HG03571 (cell line): ENCODE results near the gene SERPINB12.
A peak's percentile ranks its signal among the peaks of the same experiment; 100 is the strongest.

Experiments used
- ATAC-seq: cut with Tn5 transposase; IDR thresholded peaks from one replicate; pipeline ENCODE4 v1.9.1; 2021; ENCODE audit not compliant: unreplicated experiment

Gene SERPINB12, protein sequence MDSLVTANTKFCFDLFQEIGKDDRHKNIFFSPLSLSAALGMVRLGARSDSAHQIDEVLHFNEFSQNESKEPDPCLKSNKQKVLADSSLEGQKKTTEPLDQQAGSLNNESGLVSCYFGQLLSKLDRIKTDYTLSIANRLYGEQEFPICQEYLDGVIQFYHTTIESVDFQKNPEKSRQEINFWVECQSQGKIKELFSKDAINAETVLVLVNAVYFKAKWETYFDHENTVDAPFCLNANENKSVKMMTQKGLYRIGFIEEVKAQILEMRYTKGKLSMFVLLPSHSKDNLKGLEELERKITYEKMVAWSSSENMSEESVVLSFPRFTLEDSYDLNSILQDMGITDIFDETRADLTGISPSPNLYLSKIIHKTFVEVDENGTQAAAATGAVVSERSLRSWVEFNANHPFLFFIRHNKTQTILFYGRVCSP

DNA sequence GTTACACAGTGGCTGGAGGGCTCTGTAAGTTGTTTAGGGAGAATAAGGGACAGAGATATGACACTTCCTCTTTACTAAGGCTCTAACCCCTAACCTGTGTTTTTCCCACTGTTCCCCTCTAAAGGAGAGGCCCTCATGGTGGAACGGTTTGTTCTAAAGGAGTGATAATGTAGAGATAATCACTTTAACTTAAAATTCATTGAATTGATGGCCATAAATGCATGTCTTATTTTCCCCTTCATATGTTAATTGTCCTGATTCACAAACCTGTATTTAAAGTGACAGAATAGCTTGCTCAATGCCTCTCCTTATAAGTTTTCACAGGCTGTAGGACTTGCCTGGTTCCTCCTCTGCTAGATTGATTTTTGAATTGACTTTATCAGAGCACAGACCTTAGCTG lies at the start of gene SERPINB12:
TSS of gene SERPINB12 (plus strand) at position 301 of the 400 bp plus-strand sequence. CDS start 13,791 bp downstream, outside the sequence.
- no peak for ATAC-seq

DNA sequence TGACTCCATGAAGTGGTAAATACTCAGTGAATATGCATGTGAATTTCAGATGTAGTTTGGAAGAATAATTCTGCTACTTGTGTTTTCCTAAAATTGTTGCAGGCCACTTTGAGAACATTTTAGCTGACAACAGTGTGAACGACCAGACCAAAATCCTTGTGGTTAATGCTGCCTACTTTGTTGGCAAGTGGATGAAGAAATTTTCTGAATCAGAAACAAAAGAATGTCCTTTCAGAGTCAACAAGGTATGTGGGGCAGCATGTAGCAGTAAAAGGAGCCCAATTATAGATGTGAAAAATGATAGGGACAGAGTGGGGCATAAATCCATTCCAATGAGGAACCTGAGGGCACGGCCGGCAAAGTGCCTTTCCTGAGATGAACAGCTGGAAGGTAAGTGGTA lies 49.3 kb upstream of the SERPINB12 start:
- ATAC-seq = no peak

DNA sequence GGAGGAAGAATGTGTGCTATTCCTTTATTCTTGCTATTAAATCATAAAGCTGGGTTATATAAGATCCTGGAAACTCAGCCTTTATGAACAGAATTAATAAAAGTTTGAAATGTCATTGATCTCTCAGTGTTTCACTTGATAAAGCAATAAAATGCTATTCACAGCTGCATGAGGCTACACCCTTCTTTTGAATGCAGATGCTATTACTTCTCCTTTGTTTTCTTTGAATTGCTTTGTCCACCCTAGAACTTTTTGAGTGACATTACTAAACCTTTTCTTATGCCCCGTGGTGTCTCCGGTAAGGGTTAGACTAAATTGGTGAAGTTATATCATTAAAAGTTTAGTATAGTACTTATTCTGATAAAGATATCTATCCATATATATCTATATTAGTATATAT lies 46.5 kb upstream of the SERPINB12 start:
- no peak for ATAC-seq

DNA sequence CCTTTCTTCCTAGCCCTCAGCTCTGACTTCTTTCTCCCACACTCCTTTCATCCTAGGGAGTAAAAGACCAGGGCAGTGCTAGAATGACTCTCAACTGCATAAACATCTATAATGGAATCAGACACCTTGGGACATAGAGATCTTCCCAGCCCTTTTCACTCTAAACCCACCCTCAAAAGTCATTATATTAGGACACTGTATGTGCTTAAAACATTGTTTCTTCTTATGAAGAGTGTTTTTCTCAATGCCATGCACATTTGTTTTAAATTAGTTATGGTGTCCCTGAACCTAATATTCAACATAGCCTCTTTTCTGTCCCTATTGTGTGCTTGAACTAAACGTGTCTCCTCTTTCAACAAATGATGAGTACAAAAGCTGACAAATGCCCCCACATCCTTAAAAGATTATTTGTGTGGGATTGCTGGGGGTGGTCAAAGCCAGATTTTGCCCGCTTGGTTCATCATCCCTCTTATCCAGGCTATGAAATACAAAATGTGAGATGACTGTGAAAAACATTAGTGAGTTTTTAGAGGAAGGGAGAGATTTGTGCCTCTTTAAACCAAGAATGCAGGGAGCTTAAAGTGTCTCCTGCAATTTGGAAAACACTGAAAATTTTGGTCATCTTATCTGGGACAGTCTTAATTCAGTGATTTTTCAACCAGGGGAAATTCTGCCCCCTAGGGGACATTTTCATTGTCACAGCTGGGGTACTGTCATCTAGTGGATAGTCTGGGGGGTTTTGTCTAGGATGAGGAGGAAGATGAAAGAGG lies 36.4 kb upstream of the SERPINB12 start:
- no peak for ATAC-seq

DNA sequence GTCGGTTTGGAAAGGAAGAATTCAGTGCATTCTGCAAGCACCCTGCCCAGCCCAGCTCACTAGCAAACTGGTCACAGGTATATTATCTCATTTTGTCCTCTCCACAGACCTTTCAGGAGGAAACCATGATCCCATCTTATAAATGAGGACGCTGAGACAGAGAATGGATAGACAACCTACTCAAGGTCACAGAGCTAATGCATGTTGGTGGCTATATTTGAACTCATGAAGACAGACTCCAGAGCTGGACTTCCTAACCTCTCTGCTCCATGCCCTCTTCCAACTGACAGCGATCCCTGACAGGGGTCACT lies 35.9 kb upstream of the SERPINB12 start:
- no peak for ATAC-seq

DNA sequence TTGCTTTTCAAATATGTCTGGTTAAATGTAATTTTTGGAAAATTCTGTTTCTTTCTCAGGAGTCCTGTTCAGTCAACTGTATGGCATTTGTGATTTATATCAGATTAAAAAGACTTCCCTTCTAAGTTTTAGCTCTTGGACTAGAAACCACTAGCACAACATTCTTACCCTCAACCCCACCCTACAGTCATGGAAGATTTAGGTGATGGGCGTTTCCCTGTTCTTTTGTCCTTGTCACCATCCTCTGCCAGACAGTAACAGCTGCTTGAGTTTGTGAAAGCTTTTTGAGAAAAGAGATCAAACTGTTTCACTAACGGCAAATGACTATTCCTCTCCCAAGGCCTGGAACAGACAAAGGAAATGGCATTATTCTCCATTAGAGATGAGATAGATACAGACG lies 33.6 kb upstream of the SERPINB12 start:
- no peak for ATAC-seq

DNA sequence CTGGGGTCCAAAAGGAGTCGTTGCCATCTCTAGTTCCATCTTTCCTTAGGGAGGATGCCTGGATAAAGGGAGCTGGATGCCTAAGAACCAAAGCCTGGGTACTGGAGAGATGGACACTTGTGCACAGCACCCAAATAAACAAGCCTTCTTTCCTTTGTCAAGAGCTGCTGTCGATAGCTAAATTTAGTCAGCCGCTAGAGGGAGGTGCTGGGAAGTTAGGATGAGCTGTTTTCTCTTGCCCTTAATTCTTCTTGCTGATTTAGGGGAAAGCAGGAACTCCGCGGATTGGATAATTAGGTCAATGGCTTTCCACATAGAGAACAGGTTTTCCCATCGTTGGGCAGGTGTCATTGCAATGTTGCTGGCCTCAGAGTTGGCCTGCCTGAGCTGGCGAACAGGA lies 30.9 kb upstream of the SERPINB12 start:
- no peak for ATAC-seq

DNA sequence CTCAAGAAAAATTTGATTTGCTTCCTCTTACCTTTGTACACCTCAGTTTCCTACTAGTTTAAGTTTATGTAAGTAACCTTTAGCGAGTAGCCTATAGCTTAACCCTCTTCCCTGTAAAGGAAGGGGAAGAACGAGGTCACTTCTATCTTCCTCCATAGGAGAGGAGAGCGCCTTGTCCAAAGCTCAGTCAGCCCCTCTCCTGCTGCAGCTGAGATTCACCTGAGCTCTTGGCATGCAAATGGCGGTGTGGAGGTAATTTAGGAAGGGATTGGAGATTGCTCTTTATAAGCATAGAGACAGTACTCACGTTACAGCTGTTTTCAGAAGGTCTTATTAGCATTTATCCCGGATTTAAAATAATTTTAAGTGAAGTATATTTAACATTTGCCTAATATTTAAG lies 27.8 kb upstream of the SERPINB12 start:
- no peak for ATAC-seq

DNA sequence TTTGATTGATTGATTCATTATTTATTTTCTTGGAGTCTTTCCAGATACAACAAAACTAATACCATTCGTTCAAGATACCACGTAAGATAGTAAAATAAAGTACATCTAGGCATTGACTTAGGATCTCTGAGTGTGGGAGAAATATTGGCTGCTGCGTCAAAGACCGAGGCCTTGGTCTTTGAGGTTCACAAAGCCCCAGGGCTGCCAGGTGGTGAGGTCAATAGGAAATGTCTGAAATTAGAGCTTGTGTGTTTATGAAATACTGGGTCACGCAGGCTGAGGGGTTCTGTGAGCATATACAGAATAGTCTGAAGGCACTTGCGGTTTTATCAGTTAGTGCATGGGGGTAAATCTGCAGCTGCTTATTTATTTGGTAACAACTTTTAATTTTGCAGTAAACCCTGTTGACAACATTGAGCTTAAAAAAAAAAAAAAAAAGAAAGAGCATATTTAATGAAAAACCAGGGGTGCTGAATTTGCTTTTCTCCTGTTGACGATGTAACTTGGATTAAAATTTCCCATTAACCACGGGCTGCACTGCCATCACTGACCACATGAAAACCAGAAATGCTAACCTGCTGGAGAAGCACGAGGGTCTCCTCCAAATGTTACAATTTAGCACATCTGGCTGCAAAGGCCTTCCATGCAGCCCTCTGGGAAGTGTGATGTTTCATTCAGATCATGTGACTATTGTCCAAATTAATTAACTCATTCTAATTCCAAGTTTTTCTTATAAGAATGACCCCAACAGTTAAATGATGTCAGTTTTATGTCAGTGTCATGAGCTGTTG lies 27.1 kb upstream of the SERPINB12 start:
- no peak for ATAC-seq

DNA sequence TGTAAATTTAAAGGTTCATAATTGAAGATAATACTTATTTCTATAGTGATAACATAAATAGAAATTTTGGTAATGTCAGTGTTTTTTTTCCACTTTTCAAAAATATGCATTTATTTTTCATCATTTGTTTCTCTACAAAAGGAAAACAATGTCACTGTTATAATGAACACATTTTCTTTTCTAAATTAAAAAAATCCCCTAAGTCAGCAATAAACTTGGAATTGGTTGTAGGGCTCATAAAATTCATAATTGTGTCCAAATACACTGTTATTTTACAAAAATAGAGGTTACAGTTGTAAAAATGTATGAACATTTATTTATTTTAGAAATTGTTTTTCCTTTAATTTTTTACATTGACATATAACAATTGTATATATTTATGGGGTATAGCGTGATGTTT lies 26.4 kb upstream of the SERPINB12 start:
- ATAC-seq = no peak

DNA sequence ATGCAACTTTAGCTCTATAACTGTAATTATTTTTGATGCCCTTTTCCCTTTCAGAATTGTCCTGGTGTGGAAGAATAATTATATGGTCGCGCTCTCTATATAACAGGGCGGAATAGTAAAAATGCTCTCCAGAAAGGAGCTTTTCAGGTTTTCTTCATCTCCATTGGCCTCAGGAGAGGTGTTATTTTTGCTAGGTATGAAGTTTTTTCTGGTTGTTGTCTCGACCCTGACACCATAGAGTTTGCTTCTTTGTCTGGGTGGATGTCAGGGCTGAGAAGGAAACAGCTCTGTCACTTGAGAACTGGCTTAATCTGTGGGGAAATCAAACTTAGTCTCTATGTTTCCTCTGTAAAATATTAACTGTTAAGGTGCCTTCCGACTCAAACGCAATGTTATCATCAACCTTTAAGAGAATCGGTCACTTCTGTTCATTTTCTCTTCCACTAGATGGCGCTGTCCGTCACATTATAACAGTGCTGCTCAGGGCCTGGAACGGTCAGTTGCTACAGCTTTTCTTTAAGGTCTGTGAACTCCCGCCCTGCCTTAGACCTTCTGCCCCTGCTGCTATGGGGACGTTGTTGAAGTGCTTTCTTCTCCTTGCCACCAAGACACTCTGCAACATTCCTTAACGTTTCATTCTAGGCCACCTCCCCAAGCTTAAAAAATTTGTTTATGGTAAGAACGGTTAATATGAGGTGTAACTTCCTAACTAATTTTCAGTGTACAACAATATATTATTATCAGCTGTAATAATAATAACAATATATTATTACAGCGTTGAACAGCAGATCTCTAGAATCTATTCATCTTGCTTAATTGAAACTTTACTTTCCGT lies 23.8 kb upstream of the SERPINB12 start:
- ATAC-seq = peak; percentile 89

DNA sequence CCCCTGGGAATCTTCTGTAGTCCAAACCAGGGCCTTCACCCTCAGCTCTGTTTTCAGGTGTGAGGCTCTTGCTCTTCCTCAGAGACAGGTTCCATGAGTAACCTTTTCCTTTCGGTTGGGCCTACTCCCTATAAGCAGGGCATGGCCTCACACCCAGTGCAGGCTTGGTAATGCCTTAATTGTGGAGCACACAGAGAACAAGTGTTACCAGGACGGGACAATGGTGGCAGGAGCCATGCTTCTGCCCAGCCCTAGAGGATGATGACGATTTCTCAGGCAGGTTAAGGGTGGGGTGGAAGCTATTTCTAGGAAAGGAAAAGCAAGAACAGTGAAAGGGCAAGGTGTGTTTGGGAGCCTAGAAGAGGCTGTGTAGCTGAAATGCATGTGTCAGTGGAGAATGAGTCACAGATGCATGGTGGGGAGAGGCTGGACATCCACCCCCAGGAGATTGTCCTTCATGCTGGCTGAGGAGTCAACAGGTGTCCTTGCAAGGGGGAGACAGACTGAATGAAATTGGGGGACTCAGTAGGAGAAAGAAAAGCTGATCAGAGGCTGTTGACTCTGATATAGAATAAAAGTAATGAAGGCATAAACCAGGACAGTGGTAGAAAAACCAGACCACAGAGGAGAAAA lies 22.0 kb upstream of the SERPINB12 start:
- ATAC-seq = no peak

DNA sequence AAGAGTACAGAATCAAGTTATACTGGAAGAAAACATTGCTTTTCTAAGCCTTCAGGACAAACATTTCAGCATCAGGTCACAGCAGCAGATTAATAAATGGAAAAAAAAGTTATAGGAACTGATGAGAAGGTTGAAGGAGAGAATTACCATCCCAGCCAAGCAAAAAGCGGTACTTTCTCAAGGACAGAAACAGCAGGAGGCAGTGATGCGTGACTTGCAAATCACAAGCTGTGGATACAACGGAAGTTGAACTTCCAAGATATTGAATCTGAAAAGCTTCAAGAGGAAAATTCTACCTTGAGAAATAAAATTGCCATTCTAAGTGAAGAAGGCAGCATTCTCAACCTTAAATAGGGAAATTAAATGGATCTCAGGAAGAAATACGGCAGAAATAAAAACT lies 18.5 kb upstream of the SERPINB12 start:
- no peak for ATAC-seq

DNA sequence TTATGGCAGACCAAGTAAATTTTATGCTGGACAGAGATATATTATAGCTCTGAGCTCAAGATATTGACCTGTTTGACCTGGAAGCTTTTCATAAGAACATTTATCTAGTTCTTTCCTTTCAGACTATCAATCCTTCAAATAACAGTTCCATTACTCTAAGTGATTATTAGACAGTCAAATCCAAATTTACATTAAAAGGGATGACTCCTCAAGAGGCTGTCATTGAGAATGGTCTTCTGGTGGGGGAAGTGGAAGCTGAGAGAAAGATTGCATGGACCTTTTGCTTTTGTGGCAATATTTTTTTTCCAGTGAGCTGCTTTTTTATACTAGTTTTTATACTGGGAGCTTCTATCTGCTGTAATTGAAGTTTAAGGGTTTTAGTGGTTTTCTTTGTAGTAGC lies 14.9 kb upstream of the SERPINB12 start:
- ATAC-seq = no peak

DNA sequence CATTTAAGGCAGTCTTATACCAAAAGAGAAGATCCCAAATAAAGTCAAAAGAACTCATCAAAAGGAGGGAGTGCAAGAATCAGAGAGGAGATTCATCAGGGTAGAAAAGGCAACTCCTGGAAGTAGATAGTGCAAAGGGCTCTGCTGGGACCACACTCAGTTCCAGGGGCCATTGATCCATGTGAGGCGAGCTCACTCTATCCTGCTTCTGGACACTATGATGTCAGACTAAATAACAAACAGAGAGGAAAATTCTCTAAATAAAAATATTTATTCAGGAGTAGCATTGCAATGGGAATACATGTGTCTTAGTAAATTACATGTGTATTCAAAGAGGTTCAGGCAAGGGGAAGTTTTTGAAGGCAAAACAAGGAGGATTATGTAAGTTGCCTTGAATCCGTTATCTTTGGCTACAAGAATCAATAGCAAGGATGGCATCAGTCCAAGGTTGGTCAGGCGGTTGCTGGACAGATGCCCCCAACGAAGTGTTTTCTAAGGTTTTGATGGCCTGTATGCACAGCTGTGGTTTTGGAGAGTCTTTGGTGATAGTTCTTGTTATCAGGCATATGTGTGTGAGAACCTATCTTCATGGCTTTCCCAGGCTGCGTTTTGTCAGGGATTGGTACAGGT lies 13.2 kb upstream of the SERPINB12 start:
- no peak for ATAC-seq

DNA sequence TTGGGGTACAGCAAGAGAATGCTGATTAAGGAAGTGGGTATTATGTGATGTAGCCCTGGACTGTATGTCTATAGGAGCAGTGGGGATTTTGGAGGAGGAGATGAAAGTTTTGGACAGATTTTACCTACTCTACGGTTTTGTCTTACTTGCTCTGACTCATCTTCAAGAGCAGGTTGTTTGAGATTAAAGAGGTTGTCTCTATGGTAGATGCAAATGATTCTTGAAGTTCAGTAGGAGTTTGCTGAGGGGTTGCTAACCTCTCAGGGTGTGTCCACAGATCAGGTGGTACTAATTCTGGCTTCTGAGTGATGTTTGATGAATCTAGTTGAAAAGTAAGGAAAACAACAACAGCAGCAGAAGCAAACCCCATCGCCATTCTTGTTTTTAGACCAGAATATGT lies 9.7 kb upstream of the SERPINB12 start:
- no peak for ATAC-seq

DNA sequence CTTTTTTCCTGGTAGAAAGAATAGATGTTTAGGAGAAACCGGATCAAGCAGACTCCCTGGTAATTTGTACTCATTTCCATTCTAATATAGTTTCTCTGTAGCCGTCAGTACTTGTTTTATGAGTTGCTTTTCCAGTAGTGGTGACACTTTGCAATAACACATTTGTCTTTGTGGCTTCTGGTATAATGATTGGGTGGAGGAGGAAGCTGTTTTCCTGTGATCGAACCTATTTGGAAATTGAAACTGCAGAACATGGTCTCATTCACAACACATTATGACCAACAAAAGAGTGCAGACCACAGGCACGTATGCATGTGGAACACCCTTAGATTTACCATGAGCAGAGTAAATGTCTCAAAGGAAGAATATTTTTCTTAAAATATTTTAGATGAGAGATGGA lies 7.6 kb upstream of the SERPINB12 start:
- no peak for ATAC-seq

DNA sequence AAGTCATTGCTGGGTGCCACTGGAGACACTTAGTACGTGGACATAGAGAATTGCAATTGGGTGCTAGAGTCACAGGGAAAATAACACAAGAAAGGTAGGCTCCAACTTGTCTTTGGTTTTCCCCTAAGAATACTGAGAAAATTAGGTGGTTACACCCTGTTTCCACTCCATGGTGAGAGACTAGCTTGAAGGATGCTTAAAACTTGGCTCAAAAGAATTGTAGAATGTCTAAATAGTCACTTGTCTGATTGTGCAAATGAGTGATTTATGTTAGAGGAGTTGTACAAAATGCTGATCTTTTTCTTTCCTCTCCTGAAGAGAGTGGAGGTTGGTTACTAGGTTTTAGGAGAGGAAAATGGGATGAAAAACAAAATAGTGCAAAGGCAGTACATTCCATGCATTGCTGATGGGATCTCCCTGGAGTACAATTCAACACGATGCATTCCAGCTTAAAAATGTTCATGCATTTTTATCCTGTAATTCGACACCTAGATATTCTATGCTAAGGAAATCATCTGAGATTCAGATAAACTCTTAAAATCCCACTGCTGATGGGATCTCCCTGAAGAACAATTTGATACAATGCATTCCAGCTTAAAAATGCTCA lies 2.2 kb upstream of the SERPINB12 start:
- ATAC-seq = no peak

DNA sequence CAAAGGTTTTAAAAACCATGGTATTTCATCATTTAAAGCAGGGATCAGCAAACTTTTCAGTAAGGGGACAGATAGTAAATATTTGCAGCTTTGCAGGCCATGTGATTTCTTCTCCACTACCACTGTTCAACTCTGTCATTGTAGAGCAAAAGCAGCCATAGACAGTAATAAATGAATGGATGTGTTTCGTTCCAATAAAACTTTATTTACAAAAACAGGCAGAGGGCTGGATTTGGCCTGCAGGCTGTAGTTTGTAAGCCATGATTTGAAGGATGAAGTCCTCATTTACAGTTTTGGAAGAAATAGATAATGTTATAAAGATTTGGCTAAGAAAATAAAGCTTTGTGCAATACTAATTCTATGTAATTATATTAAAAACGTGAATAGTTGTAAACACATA lies 1.8 kb downstream of the SERPINB12 start:
- ATAC-seq = no peak

DNA sequence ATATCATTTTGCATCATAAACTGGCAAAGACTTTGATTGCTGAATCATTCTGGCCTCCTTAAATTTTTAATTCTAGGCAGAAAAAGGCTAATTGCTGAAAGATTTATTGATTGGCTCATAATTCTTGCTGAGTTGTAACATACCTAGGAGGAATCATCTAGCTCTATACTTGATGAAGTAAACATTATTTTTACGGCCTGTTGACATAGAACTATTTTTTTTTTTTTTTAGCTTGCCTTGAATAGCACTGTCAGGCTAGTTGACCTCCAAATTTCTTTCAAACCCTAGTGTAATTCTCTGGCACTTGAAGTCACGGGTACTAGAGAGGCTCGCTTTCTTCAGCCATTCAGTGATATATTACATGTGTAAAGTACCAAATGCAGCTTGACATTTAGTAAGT lies 2.8 kb downstream of the SERPINB12 start:
- ATAC-seq = no peak
